Calu3 (cell line): ENCODE measurements around the gene ADGRG7. TPM values are rescaled to one million over a fixed set of nuclear protein-coding genes. Genes with fewer than 3 reads are reported as not detected.

Experiments used
- Bru-seq: library from RNA; stranded (reverse); fragments of 400-500 nt; gene quantifications from one replicate; lab custom pipeline; 2021; lab: Mats Ljungman, UMichigan
- BruChase-seq, 2 experiments: library from RNA; stranded (reverse); fragments of 400-500 nt; gene quantifications; one replicate each; lab custom pipeline; 2021; lab: Mats Ljungman, UMichigan
- BruUV-seq: library from RNA; stranded (reverse); fragments of 400-500 nt; replicated peaks from 2 replicates; lab custom pipeline; 2021; lab: Mats Ljungman, UMichigan
- CTCF ChIA-PET: fragments of 300-600 bp; sonication (Branson Sonifier 250); formaldehyde crosslinking; loops from one replicate; lab custom pipeline; 2022; ENCODE audit warnings: antibody characterized with exemption; lab: Charles Lee
- DNase-seq: peaks from one replicate; pipeline ENCODE4 v3.0.0; 2022
- H3K27ac Mint-ChIP-seq: one replicate; pipeline ENCODE4 v1.8.0; 2022; ENCODE audit warnings: mixed read lengths; ENCODE audit not compliant: unreplicated experiment
- H3K27me3 Mint-ChIP-seq: one replicate; pipeline ENCODE4 v1.8.0; 2022; ENCODE audit warnings: mixed read lengths; ENCODE audit not compliant: unreplicated experiment
- H3K36me3 Mint-ChIP-seq: one replicate; pipeline ENCODE4 v1.8.0; 2022; ENCODE audit warnings: mild to moderate bottlenecking, moderate library complexity, mixed read lengths; ENCODE audit not compliant: insufficient read depth, unreplicated experiment
- H3K4me1 Mint-ChIP-seq: one replicate; pipeline ENCODE4 v1.8.0; 2022; ENCODE audit warnings: mild to moderate bottlenecking, low read depth, mixed read lengths; ENCODE audit not compliant: unreplicated experiment
- H3K4me3 Mint-ChIP-seq: one replicate; pipeline ENCODE4 v1.8.0; 2022; ENCODE audit warnings: mild to moderate bottlenecking, low read depth, moderate library complexity, mixed read lengths; ENCODE audit not compliant: unreplicated experiment
- H3K9me3 Mint-ChIP-seq: one replicate; pipeline ENCODE4 v1.8.0; 2022; ENCODE audit warnings: low read depth, mixed read lengths; ENCODE audit not compliant: unreplicated experiment
- intact Hi-C: fragments of 100-400 bp; cut with micrococcal nuclease; formaldehyde crosslinking; loops from one replicate; pipeline ENCODE4 v1.10.0; 2022; ENCODE audit not compliant: unreplicated experiment
- long read RNA-seq: library from polyadenylated mRNA; stranded (forward); transcript quantifications from one replicate; pipeline ENCODE4 v2.0.0, GENCODE V29; 2022
- total RNA-seq: library from RNA; stranded (reverse); gene quantifications from 2 replicates; pipeline ENCODE4 v1.2.3, GENCODE V29; 2022
- TF ChIP-seq, protein P1 (sequence below): fragments of 200-600 bp; IDR thresholded peaks from one replicate; pipeline ENCODE4 v1.8.0; 2022; ENCODE audit warnings: antibody characterized with exemption; ENCODE audit not compliant: unreplicated experiment

ADGRG7 gene, protein sequence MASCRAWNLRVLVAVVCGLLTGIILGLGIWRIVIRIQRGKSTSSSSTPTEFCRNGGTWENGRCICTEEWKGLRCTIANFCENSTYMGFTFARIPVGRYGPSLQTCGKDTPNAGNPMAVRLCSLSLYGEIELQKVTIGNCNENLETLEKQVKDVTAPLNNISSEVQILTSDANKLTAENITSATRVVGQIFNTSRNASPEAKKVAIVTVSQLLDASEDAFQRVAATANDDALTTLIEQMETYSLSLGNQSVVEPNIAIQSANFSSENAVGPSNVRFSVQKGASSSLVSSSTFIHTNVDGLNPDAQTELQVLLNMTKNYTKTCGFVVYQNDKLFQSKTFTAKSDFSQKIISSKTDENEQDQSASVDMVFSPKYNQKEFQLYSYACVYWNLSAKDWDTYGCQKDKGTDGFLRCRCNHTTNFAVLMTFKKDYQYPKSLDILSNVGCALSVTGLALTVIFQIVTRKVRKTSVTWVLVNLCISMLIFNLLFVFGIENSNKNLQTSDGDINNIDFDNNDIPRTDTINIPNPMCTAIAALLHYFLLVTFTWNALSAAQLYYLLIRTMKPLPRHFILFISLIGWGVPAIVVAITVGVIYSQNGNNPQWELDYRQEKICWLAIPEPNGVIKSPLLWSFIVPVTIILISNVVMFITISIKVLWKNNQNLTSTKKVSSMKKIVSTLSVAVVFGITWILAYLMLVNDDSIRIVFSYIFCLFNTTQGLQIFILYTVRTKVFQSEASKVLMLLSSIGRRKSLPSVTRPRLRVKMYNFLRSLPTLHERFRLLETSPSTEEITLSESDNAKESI
- total RNA-seq (1.2 and 1.4 TPM in 2 replicates), Bru-seq, nascent RNA (percentile 33 among the genes with signal in this experiment), BruChase-seq, experiment 1, labeled RNA remaining after a 6-hour chase (percentile 21 among the genes with signal in this experiment), BruChase-seq, experiment 2, labeled RNA remaining after a 2-hour chase (percentile 15 among the genes with signal in this experiment)
- long read RNA-seq, partial matches to known transcripts = 2 of 5 reads
- long read RNA-seq, other reads (novel, unspliced or antisense) = 2 of 5 reads

DNA sequence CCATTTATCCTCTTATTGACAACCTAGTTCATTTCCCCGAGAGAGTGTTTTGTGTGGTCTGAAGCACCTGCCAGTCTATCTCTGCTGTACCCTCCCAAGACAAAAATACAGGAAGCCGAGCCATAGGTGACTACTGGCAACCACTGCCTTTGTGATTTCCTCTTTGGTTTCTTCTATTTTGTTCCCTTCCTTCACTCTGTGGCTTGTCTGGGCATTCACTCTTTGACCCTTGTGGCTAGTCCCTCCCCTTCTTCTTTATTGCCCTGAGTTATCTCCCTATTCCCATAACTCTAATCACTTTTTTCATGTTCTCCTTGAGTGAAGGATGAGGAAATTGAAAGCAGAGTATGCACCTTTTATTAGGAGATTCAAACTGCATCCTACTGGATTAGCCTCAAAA is at the start of gene ADGRG7:
TSS of gene ADGRG7 (plus strand) at position 297 of the 400 bp plus-strand sequence. CDS start 256 bp downstream, outside the sequence.
- CTCF ChIA-PET = no interaction called here
- peaks cover 37% of the 10 kb centered on the region for H3K4me1 Mint-ChIP-seq
- peaks cover 5% of the 10 kb centered on the region for H3K36me3 Mint-ChIP-seq
- H3K4me3 Mint-ChIP-seq = no peak within 1 kb of the TSS
- intact Hi-C loops = no loop called here
- TF ChIP-seq, protein P1, sequence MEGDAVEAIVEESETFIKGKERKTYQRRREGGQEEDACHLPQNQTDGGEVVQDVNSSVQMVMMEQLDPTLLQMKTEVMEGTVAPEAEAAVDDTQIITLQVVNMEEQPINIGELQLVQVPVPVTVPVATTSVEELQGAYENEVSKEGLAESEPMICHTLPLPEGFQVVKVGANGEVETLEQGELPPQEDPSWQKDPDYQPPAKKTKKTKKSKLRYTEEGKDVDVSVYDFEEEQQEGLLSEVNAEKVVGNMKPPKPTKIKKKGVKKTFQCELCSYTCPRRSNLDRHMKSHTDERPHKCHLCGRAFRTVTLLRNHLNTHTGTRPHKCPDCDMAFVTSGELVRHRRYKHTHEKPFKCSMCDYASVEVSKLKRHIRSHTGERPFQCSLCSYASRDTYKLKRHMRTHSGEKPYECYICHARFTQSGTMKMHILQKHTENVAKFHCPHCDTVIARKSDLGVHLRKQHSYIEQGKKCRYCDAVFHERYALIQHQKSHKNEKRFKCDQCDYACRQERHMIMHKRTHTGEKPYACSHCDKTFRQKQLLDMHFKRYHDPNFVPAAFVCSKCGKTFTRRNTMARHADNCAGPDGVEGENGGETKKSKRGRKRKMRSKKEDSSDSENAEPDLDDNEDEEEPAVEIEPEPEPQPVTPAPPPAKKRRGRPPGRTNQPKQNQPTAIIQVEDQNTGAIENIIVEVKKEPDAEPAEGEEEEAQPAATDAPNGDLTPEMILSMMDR = no peak
- no TSS peak for BruUV-seq
- no peaks in the 10 kb centered on the region for H3K27me3 Mint-ChIP-seq
- no peak within 1 kb of the TSS for H3K27ac Mint-ChIP-seq
- no peaks in the 10 kb centered on the region for H3K9me3 Mint-ChIP-seq
- DNase-seq = no peak

DNA sequence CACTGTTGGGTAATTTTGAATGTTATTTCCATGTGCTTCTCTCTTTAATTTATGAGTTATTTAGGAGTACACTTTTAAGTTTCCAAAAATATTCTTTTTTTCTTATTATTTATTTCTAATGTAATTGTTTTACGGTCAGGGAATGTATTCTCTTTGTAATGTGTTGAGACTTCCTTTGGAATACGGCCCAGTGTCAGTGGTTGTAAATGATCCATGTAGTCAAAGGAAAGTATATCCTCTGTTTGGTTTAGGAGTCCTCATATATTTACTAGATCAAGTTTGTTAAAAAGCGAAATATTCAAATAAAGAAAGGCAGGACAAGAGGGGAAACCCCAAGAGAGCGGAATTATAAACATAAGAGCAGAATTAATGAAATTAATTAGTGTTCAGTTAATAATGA is 49.0 kb upstream of the ADGRG7 start:
- no peak overlapping the region for H3K4me3 Mint-ChIP-seq
- no TSS peak for BruUV-seq
- H3K36me3 Mint-ChIP-seq = no peaks in the 10 kb centered on the region
- no peaks in the 10 kb centered on the region for H3K9me3 Mint-ChIP-seq
- H3K27me3 Mint-ChIP-seq = no peaks in the 10 kb centered on the region
- no peaks in the 10 kb centered on the region for H3K4me1 Mint-ChIP-seq
- CTCF ChIA-PET = interaction anchor here (0.5 kb wide), 1 partner anchor 903 kb away, joined by 3 read pairs; no protein-coding TSS in a partner anchor
- no peak for DNase-seq
- intact Hi-C loops = no loop called here
- TF ChIP-seq, protein P1 = no peak
- H3K27ac Mint-ChIP-seq = no peak overlapping the region

DNA sequence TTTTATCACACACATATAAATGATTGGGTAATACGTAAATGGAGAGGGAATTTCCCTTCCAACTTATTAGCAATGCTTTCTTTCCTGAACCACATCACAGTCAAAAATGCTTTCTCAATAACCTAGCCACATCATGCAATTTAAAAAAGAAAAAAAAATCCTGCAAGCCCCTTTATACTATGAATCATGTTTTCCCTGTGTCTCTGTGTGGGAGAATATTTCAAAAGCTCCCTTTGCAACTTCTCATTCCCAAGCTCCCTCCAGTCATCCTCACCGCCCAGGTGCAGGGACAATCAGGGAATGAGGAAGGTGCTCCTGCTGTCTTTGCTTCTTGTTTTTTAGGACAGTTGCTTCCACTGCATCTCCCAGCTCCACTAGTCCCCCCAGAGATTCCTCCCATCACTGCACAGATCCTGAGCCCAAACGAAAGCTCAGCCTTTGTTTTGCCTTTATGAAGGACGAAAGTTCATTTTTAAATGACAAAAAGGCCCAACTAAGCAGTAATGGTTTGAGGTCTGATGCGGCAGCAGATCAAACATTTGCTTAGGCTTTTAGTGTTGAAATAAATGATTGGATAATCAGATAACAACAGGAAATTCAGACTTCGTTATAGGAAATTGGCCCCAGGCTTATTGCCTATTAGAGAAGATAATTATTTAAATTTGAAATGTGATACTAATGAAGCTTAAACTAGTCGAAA is 47.8 kb upstream of the ADGRG7 start:
- TF ChIP-seq, protein P1 = no peak
- H3K27ac Mint-ChIP-seq = no peak overlapping the region
- DNase-seq = no peak
- BruUV-seq = no TSS peak
- no peak overlapping the region for H3K4me3 Mint-ChIP-seq
- intact Hi-C loops = no loop called here
- no peaks in the 10 kb centered on the region for H3K9me3 Mint-ChIP-seq
- CTCF ChIA-PET = no interaction called here
- H3K4me1 Mint-ChIP-seq = no peaks in the 10 kb centered on the region
- no peaks in the 10 kb centered on the region for H3K36me3 Mint-ChIP-seq
- H3K27me3 Mint-ChIP-seq = no peaks in the 10 kb centered on the region
